CD8-positive, alpha-beta memory T cell (primary cell): Measurements from ENCODE around the gene CAPN11. TPM values are rescaled to one million over a fixed set of nuclear protein-coding genes. Genes with fewer than 3 reads are reported as not detected.

Experiments
- CTCF ChIA-PET: fragments of 350-600 bp; sonication (Branson Sonifier 250); formaldehyde crosslinking; loops from one replicate; lab custom pipeline; 2021; ENCODE audit warnings: antibody characterized with exemption; lab: Charles Lee
- POLR2A ChIA-PET: fragments of 350-600 bp; sonication (Branson Sonifier 250); formaldehyde crosslinking; loops from one replicate; lab custom pipeline; 2021; ENCODE audit warnings: antibody characterized with exemption; lab: Charles Lee
- DNase-seq, 5 donors: peaks; one replicate each; pipeline versions ENCODE4 v3.0.0 to v3.0.0-alpha.2; 2020 to 2022; ENCODE audit warnings: mixed read lengths in 1 of 5
- H3K27ac ChIP-seq: one replicate; pipeline ENCODE4 v1.7.0; 2013; ENCODE audit warnings: low read depth, mild to moderate bottlenecking, low read length, moderate library complexity
- H3K27me3 ChIP-seq: 2 replicates; pipeline ENCODE4 v1.7.0; 2013; ENCODE audit warnings: low read length, mild to moderate bottlenecking; ENCODE audit not compliant: insufficient read depth, poor library complexity, severe bottlenecking
- H3K36me3 ChIP-seq: 2 replicates; pipeline ENCODE4 v1.7.0; 2013; ENCODE audit warnings: mild to moderate bottlenecking, low read length, moderate library complexity; ENCODE audit not compliant: insufficient read depth
- H3K4me1 ChIP-seq: 2 replicates; pipeline ENCODE4 v1.7.0; 2013; ENCODE audit warnings: mild to moderate bottlenecking, low read length, moderate library complexity; ENCODE audit not compliant: insufficient read depth
- H3K4me3 ChIP-seq: 2 replicates; pipeline ENCODE4 v1.7.0; 2013; ENCODE audit warnings: mild to moderate bottlenecking, low read length
- H3K9me3 ChIP-seq: 2 replicates; pipeline ENCODE4 v1.7.0; 2013; ENCODE audit warnings: mild to moderate bottlenecking, low read length
- H3K27ac Mint-ChIP-seq, 8 donors: one replicate each; pipeline ENCODE4 v1.8.0; 2020 to 2021; ENCODE audit warnings: mixed read lengths in 8 of 8, mild to moderate bottlenecking in 6 of 8, inconsistent platforms in 3 of 8, moderate library complexity in 3 of 8
- H3K27me3 Mint-ChIP-seq, 2 donors: one replicate each; pipeline ENCODE4 v1.8.0; 2020 to 2021; ENCODE audit warnings: mixed read lengths in 2 of 2, mild to moderate bottlenecking in 1 of 2, moderate library complexity in 1 of 2
- H3K36me3 Mint-ChIP-seq, 3 donors: one replicate each; pipeline ENCODE4 v1.8.0; 2020 to 2021; ENCODE audit warnings: mixed read lengths in 3 of 3, inconsistent platforms in 1 of 3, mild to moderate bottlenecking in 1 of 3
- H3K4me1 Mint-ChIP-seq, 3 donors: one replicate each; pipeline ENCODE4 v1.8.0; 2020 to 2021; ENCODE audit warnings: mixed read lengths in 3 of 3, inconsistent platforms in 1 of 3, mild to moderate bottlenecking in 1 of 3
- H3K4me3 Mint-ChIP-seq, 7 donors: one replicate each; pipeline ENCODE4 v1.8.0; 2020 to 2021; ENCODE audit warnings: mixed read lengths in 7 of 7, mild to moderate bottlenecking in 6 of 7, moderate library complexity in 4 of 7, inconsistent platforms in 2 of 7
- H3K9me3 Mint-ChIP-seq, 5 donors: one replicate each; pipeline ENCODE4 v1.8.0; 2020 to 2022; ENCODE audit warnings: mixed read lengths in 5 of 5, mild to moderate bottlenecking in 3 of 5, moderate library complexity in 2 of 5, inconsistent platforms in 1 of 5
- polyA plus RNA-seq: library from polyadenylated mRNA; unstranded; fragments of 300-500 nt; fragmentation: Illumina TruSeq; gene quantifications from one replicate; pipeline ENCODE4 v1.2.3, GENCODE V29; 2021
- total RNA-seq, 2 experiments: library from RNA; stranded (reverse); gene quantifications; one replicate each; pipeline ENCODE4 v1.2.3, GENCODE V29; 2021

CAPN11 gene
- total and polyA plus RNA-seq, 3 experiments from 2014 or later = not detected

DNA sequence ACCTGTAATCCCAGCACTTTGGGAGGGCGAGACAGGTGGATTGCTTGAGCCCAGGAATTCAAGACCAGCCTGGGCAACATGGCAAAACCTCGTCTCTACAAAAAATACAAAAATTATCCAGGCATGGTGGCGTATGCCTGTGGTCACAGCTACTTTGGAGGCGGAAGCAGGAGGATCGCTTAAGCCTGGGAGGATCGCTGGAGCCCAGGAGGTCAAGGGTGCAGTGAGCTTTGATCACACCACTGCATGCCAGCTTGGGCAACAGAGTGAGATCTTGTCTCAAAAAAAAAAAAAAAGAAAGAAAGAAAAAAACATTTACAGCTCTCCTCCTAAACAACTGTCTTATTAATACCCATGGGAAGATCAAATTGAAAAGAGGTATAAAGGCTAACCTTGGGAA is 49.3 kb downstream of the CAPN11 start:
- peaks cover 0 to 26% of the 10 kb centered on the region in 2 donors for H3K27me3 Mint-ChIP-seq
- ChIA-PET POLR2A (no interaction called here), CTCF (interaction anchor here (1.4 kb wide), 1 partner anchor 131 kb away, joined by 3 read pairs; no protein-coding TSS in a partner anchor)
- Histone ChIP-seq H3K27ac (no peak overlapping the region), H3K36me3 (no peaks in the 10 kb centered on the region), H3K9me3 (no peaks in the 10 kb centered on the region), H3K4me1 (no peaks in the 10 kb centered on the region), H3K27me3 (no peaks in the 10 kb centered on the region), H3K4me3 (no peak overlapping the region)
- no peak for DNase-seq
- H3K27ac Mint-ChIP-seq = no peak overlapping the region
- H3K36me3 Mint-ChIP-seq = no peaks in the 10 kb centered on the region
- H3K9me3 Mint-ChIP-seq = no peaks in the 10 kb centered on the region
- no peak overlapping the region for H3K4me3 Mint-ChIP-seq
- H3K4me1 Mint-ChIP-seq = no peaks in the 10 kb centered on the region

DNA sequence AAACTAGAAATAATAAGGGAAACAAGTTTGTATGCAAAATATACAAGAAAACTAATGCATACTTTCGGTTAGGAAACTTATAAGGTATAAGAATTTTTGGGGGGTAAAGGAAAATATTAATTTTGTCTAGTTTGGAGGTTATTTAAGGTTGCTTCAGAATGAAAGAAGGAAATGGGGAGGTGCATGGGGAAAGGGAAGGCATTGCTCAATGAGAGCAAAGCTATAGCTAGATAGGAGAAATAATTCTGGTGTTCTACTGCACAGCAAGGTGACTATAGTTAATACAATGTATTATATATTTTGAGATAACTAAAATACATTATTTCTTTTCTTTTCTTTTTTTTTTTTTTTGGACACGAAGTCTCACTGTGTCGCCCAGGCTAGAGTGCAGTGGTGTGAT is 52.7 kb downstream of the CAPN11 start:
- no peak for DNase-seq

DNA sequence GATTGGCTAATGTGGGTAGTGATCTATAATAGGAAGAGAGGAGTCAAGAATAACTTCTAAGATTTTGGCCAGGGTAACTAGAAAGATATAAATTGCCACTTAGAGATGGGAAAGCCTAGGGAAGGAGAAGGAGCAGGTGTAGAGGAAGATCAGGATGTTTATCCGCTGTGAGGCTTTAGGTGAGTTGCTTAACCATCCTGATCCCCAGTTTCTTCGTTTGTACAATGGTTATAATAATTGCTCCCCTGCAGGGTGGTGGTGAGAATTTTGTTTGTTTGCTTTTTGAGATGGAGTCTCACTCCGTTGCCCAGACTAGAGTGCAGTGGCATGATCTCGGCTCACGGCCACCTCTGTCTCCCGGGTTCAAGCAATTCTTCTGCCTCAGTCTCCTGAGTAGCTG is 55.7 kb downstream of the CAPN11 start:
- ChIA-PET POLR2A (no interaction called here), CTCF (interaction anchor here (1.1 to 1.3 kb wide), 2 partner anchors 32 to 42 kb away, joined by 3 to 4 read pairs; partner anchors contain the start of gene HSP90AB1)
- Mint-ChIP-seq H3K27me3 (peaks cover 9 to 32% of the 10 kb centered on the region in 2 donors), H3K4me1 (peaks cover 0 to 6% (median 2%) of the 10 kb centered on the region in 3 donors), H3K36me3 (no peaks in the 10 kb centered on the region), H3K27ac (no peak overlapping the region), H3K4me3 (no peak overlapping the region), H3K9me3 (no peaks in the 10 kb centered on the region)
- no peaks in the 10 kb centered on the region for H3K36me3 ChIP-seq
- no peaks in the 10 kb centered on the region for H3K4me1 ChIP-seq
- no peak overlapping the region for H3K4me3 ChIP-seq
- H3K27me3 ChIP-seq = peaks cover 5% of the 10 kb centered on the region
- H3K27ac ChIP-seq = no peak overlapping the region
- no peaks in the 10 kb centered on the region for H3K9me3 ChIP-seq
- DNase-seq = no peak

More for the DNA sequence above, 52.7 kb downstream of the CAPN11 start:
- Histone ChIP-seq H3K36me3 (no peaks in the 10 kb centered on the region), H3K4me1 (no peaks in the 10 kb centered on the region), H3K27me3 (no peaks in the 10 kb centered on the region), H3K4me3 (no peak overlapping the region), H3K27ac (no peak overlapping the region), H3K9me3 (no peaks in the 10 kb centered on the region)
- no peaks in the 10 kb centered on the region for H3K4me1 Mint-ChIP-seq
- H3K27ac Mint-ChIP-seq = no peak overlapping the region
- H3K4me3 Mint-ChIP-seq = no peak overlapping the region
- peaks cover 2 to 31% of the 10 kb centered on the region in 2 donors for H3K27me3 Mint-ChIP-seq
- CTCF ChIA-PET = no interaction called here
- POLR2A ChIA-PET = no interaction called here
- H3K9me3 Mint-ChIP-seq = no peaks in the 10 kb centered on the region
- H3K36me3 Mint-ChIP-seq = no peaks in the 10 kb centered on the region

GRCh38 chr6:44216677-44217331 is 58.2 kb downstream of the CAPN11 start, which contains the start of gene MYMX:
TSS of gene MYMX (plus strand) at chr6:44216926. CDS start at chr6:44217472, 546 bp downstream.
- Histone ChIP-seq H3K27me3 (peaks cover 5% of the 10 kb centered on the region), H3K36me3 (no peaks in the 10 kb centered on the region), H3K27ac (no peak within 1 kb of the TSS), H3K9me3 (no peaks in the 10 kb centered on the region), H3K4me1 (peaks cover 2% of the 10 kb centered on the region), H3K4me3 (no peak within 1 kb of the TSS)
- CTCF ChIA-PET = interaction anchor here (0.6 to 0.7 kb wide), 2 partner anchors 15 to 40 kb away, joined by 3 read pairs; no protein-coding TSS in a partner anchor
- H3K27me3 Mint-ChIP-seq = peaks cover 12 to 24% of the 10 kb centered on the region in 2 donors
- H3K4me3 Mint-ChIP-seq = peak within 1 kb of the TSS in 1 of 7 donors; percentile 15
- POLR2A ChIA-PET = no interaction called here
- H3K36me3 Mint-ChIP-seq = no peaks in the 10 kb centered on the region
- H3K27ac Mint-ChIP-seq = no peak within 1 kb of the TSS
- no peaks in the 10 kb centered on the region for H3K9me3 Mint-ChIP-seq
- peaks cover 0 to 8% (median 3%) of the 10 kb centered on the region in 3 donors for H3K4me1 Mint-ChIP-seq
- DNase-seq = no peak

DNA sequence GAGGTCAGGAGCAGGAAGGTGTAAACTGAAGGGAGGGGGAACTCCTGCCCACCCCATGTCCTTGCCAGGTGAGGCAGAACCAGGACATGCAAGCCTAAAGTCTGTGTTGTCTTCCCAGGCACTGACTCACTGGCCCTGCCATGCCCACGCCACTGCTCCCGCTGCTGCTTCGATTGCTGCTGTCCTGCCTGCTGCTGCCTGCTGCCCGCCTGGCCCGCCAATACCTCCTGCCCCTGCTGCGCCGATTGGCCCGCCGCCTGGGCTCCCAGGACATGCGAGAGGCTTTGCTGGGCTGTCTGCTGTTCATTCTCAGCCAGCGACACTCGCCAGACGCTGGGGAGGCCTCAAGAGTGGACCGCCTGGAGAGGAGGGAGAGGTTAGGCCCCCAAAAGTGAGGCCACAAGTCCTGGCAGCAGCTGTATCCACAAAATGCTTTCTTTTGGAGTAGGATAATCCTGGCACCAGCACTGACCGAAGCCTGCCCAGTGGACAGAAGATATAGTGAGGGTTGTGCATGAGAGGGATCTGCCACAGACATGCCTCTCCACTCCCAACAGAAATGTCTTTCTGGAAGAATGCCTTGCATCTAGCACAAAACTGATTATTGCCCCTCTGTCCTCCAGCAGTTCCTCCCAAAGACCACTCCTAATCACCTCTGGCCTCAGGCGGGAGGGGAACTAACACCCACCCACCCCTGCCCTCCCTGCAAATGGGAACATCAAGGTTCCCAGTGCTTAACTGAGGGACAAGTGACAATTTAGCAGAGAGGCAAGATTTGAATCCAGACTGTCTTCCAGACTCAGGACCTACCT is 58.9 kb downstream of the CAPN11 start:
- H3K4me1 ChIP-seq = peaks cover 4% of the 10 kb centered on the region
- DNase-seq = no peak
- peaks cover 5% of the 10 kb centered on the region for H3K27me3 ChIP-seq
- H3K9me3 ChIP-seq = no peaks in the 10 kb centered on the region
- no peak overlapping the region for H3K27ac Mint-ChIP-seq
- no peaks in the 10 kb centered on the region for H3K9me3 Mint-ChIP-seq
- no peaks in the 10 kb centered on the region for H3K36me3 Mint-ChIP-seq
- ChIA-PET CTCF (interaction anchor here (0.6 kb wide), 1 partner anchor 39 kb away, joined by 3 read pairs; no protein-coding TSS in a partner anchor), POLR2A (no interaction called here)
- peaks cover under 1 to 12% (median 4%) of the 10 kb centered on the region in 3 donors for H3K4me1 Mint-ChIP-seq
- no peaks in the 10 kb centered on the region for H3K36me3 ChIP-seq
- H3K4me3 Mint-ChIP-seq = no peak overlapping the region
- H3K27me3 Mint-ChIP-seq = peaks cover 12 to 22% of the 10 kb centered on the region in 2 donors
- H3K27ac ChIP-seq = no peak overlapping the region
- no peak overlapping the region for H3K4me3 ChIP-seq

DNA sequence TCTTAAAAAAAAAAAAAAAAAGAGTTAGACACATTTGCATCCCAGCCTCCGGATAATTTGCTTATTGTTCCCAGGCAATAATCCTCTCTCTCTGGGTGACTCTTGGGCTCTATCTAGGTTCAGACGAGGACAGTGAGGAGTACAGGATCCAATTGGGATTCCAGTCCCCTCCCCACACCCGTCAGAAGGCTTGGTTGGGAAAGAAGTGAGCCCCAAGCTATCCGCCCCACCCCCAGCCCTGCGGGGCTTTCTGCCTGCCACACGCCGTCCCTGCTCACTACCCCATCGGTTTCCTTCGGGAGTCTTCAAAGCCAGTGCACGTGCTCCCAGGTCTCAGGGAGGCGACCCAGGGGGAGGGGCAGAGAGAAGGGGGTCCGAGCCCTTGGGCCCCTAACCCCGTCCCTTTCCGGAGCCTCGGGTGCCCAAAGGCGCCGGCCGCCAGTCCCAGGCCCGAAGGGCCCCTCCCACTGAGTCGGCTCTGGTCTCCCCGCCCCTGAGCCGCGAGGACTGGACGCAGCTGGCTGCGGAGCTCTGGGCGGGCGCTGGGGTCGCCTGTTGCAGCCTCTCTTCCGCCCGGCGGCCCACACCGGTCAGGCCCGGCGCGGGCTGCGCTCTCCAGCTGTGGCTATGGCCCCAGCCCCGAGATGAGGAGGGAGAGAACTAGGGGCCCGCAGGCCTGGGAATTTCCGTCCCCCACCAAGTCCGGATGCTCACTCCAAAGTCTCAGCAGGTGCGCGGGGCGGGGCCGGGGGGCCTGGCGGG is 60.6 kb downstream of the CAPN11 start:
- Histone ChIP-seq H3K9me3 (no peaks in the 10 kb centered on the region), H3K36me3 (no peaks in the 10 kb centered on the region), H3K27ac (peak overlapping the region; percentile 51), H3K4me1 (peaks cover 10% of the 10 kb centered on the region), H3K27me3 (peaks cover 5% of the 10 kb centered on the region), H3K4me3 (peak overlapping the region; percentile 37)
- DNase-seq = peak in 1 of 5 donors; percentile 17
- ChIA-PET CTCF (interaction anchor here (0.6 to 2.1 kb wide), 2 partner anchors 37 to 530 kb away, joined by 3 to 7 read pairs; no protein-coding TSS in a partner anchor), POLR2A (no interaction called here)
- H3K4me3 Mint-ChIP-seq = peak overlapping the region in 3 of 7 donors; percentile 45 to 75 (median 50)
- H3K27me3 Mint-ChIP-seq = peaks cover 12 to 18% of the 10 kb centered on the region in 2 donors
- H3K36me3 Mint-ChIP-seq = no peaks in the 10 kb centered on the region
- no peak overlapping the region for H3K27ac Mint-ChIP-seq
- peaks cover 12 to 22% (median 13%) of the 10 kb centered on the region in 3 donors for H3K4me1 Mint-ChIP-seq
- H3K9me3 Mint-ChIP-seq = no peaks in the 10 kb centered on the region

DNA sequence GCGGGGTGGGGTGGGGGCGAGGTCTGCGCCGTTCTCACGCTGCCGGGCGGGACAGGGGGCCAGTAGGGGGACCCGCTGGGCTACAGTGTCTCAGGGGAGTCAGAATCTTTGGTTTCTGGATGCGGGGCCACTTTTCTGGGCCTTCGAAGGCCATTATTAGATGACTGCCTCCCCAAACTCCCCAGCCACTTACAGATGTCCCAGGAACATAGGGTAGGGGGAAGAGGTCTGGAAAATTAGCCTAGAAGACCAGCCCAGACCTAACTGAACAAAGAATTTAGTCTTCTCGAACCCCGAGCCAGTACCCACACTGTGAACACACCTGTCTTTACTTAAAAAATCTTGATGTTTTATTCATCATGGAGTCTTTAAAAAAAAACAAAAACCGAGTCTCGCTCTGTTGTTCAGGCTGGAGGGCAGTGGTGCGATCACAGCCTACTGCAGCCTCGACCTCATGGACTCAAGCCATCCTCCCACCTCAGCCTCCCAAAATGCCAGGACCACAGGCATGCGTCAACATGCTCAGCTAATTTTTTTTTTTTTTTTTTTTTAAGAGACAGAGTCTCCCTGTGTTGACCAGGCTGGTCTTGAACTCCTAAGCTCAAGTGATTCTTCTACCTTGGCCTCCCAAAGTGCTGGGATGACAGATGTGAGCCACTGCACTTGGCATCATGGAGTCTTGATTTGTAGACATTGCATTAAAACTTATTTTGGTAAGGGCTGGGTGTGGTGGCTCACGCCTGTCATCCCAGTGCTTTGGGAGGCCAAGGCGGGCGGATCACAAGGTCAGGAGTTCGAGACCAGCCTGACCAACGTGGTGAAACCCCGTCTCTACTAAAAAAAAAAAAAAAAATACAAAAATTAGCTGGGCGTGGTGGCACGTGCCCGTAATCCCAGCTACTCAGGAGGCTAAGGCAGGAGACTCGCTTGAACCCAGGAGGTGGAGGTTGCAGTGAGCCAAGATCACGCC is 61.5 kb downstream of the CAPN11 start:
- no peaks in the 10 kb centered on the region for H3K36me3 ChIP-seq
- ChIA-PET POLR2A (interaction anchor here (0.7 kb wide), 1 partner anchor 132 kb away, joined by 3 read pairs; no protein-coding TSS in a partner anchor), CTCF (interaction anchor here (1.4 to 2.1 kb wide), 2 partner anchors 28 to 36 kb away, joined by 3 to 7 read pairs; no protein-coding TSS in a partner anchor)
- peaks cover 5% of the 10 kb centered on the region for H3K27me3 ChIP-seq
- peak overlapping the region; percentile 31 for H3K27ac ChIP-seq
- no peaks in the 10 kb centered on the region for H3K9me3 ChIP-seq
- no peak overlapping the region for H3K4me3 ChIP-seq
- H3K4me1 Mint-ChIP-seq = peaks cover 16 to 27% (median 17%) of the 10 kb centered on the region in 3 donors
- H3K4me3 Mint-ChIP-seq = peak overlapping the region in 2 of 7 donors; percentile 20 to 49
- no peak for DNase-seq
- peaks cover 10% of the 10 kb centered on the region for H3K4me1 ChIP-seq
- peaks cover 12 to 16% of the 10 kb centered on the region in 2 donors for H3K27me3 Mint-ChIP-seq
- no peak overlapping the region for H3K27ac Mint-ChIP-seq
- no peaks in the 10 kb centered on the region for H3K9me3 Mint-ChIP-seq
- H3K36me3 Mint-ChIP-seq = no peaks in the 10 kb centered on the region
